Natural killer cell (primary cell): ENCODE data around the gene MRPS27. TPM values are rescaled to one million over a fixed set of nuclear protein-coding genes. Genes with fewer than 3 reads are reported as not detected.

Source experiments
- ATAC-seq, 3 donors: fragments of 150-1000 bp in 2 of 3; fragments of 200-7000 bp in 1 of 3; cut with Tn5 transposase; 1 replicate in 1 of 3; 2 replicates in 2 of 3; pipeline ENCODE4 v1.10.0; 2021; ENCODE audit warnings: mild to moderate bottlenecking in 2 of 3, moderate library complexity in 2 of 3
- DNase-seq, 2 donors: peaks; one replicate each; pipeline versions ENCODE4 v3.0.0 to v3.0.0-alpha.2; 2013 to 2021; ENCODE audit warnings: mixed read lengths in 1 of 2
- H3K27ac ChIP-seq: one replicate; pipeline ENCODE4 v1.5.1; 2013; ENCODE audit warnings: mild to moderate bottlenecking, low read length
- H3K27me3 ChIP-seq: one replicate; pipeline ENCODE4 v1.6.1; 2013; ENCODE audit warnings: low read length; ENCODE audit not compliant: control insufficient read depth, insufficient read depth
- H3K36me3 ChIP-seq: one replicate; pipeline ENCODE4 v1.6.1; 2013; ENCODE audit warnings: low read length; ENCODE audit not compliant: control insufficient read depth, insufficient read depth
- H3K4me1 ChIP-seq: one replicate; pipeline ENCODE4 v1.6.1; 2013; ENCODE audit warnings: low read length; ENCODE audit not compliant: control insufficient read depth, insufficient read depth
- H3K4me3 ChIP-seq: one replicate; pipeline ENCODE4 v1.5.1; 2013; ENCODE audit warnings: low read length
- H3K9me3 ChIP-seq: one replicate; pipeline ENCODE4 v1.6.1; 2013; ENCODE audit warnings: low read length; ENCODE audit not compliant: control insufficient read depth, insufficient read depth
- H3K27ac Mint-ChIP-seq, 2 donors: one replicate each; pipeline ENCODE4 v1.8.0; 2022; ENCODE audit warnings: mild to moderate bottlenecking in 2 of 2, mixed read lengths in 2 of 2, moderate library complexity in 1 of 2
- H3K27me3 Mint-ChIP-seq, 2 donors: one replicate each; pipeline ENCODE4 v1.8.0; 2022; ENCODE audit warnings: low read depth in 2 of 2, mixed read lengths in 2 of 2
- H3K36me3 Mint-ChIP-seq: one replicate; pipeline ENCODE4 v1.8.0; 2022; ENCODE audit warnings: mixed read lengths
- H3K4me1 Mint-ChIP-seq, 2 donors: one replicate each; pipeline ENCODE4 v1.8.0; 2022; ENCODE audit warnings: mixed read lengths in 2 of 2
- H3K4me3 Mint-ChIP-seq: one replicate; pipeline ENCODE4 v1.8.0; 2022; ENCODE audit warnings: mild to moderate bottlenecking, moderate library complexity, mixed read lengths
- H3K9me3 Mint-ChIP-seq, 2 donors: one replicate each; pipeline ENCODE4 v1.8.0; 2022; ENCODE audit warnings: mixed read lengths in 2 of 2
- WGBS: methylation state at CpG from one replicate; pipeline ENCODE4 v1.1.7; 2013; ENCODE audit warnings: missing lambda C conversion rate; ENCODE audit not compliant: insufficient coverage; 5-methylcytosine and 5-hydroxymethylcytosine counted together
- intact Hi-C: fragments of 100-400 bp; cut with micrococcal nuclease; formaldehyde crosslinking; loops from one replicate; pipeline ENCODE4 v1.14.2; 2022
- total RNA-seq, 4 donors: library from RNA; stranded (reverse); fragments of 120-200 nt in 1 of 4; gene quantifications; one replicate each; pipeline versions ENCODE4 v1.2.3 to v1.2.4, GENCODE V29; 2013 to 2022
- TF ChIP-seq, protein P1 (sequence below): fragments of 200-600 bp; IDR thresholded peaks from one replicate; pipeline ENCODE4 v1.8.0; 2022; ENCODE audit warnings: antibody characterized with exemption

The MRPS27 gene
- total RNA-seq, 3 donors from 2014 or later (not counting 1 experiment from before 2014, with no cell fraction given): 25.5 to 36.5 (median 36.3) TPM

DNA sequence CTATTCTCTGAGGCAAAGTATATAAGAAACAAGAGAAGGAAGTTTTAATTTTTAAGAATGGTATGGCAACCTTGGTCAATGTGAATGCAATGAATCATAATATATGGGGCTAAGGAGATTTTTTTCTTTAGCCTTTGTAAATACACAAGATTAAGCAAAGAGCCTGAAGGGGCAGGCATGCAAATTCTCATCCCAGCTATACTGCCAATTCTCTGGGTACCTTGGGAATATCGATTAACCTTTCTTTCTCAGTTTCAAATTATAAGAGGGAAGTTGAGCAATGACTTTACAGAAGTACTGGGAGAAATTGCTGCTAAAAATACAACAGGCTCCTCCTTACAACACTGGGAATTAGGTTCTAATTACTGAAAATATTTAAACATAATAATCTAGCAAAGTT lies 97.5 kb downstream of the MRPS27 start:
- Histone ChIP-seq H3K4me3 (no peak overlapping the region), H3K36me3 (peaks cover 74% of the 10 kb centered on the region), H3K4me1 (no peaks in the 10 kb centered on the region), H3K27me3 (no peaks in the 10 kb centered on the region), H3K9me3 (no peaks in the 10 kb centered on the region), H3K27ac (no peak overlapping the region)
- WGBS: no CpG with 5 or more reads among the region's 1 CpG
- peaks cover 62% of the 10 kb centered on the region for H3K36me3 Mint-ChIP-seq
- peaks cover 0 to 4% of the 10 kb centered on the region in 2 donors for H3K4me1 Mint-ChIP-seq
- no peak overlapping the region for H3K27ac Mint-ChIP-seq
- DNase-seq: no peak
- no peak overlapping the region for H3K4me3 Mint-ChIP-seq
- intact Hi-C loops: no loop called here
- TF ChIP-seq, protein P1, sequence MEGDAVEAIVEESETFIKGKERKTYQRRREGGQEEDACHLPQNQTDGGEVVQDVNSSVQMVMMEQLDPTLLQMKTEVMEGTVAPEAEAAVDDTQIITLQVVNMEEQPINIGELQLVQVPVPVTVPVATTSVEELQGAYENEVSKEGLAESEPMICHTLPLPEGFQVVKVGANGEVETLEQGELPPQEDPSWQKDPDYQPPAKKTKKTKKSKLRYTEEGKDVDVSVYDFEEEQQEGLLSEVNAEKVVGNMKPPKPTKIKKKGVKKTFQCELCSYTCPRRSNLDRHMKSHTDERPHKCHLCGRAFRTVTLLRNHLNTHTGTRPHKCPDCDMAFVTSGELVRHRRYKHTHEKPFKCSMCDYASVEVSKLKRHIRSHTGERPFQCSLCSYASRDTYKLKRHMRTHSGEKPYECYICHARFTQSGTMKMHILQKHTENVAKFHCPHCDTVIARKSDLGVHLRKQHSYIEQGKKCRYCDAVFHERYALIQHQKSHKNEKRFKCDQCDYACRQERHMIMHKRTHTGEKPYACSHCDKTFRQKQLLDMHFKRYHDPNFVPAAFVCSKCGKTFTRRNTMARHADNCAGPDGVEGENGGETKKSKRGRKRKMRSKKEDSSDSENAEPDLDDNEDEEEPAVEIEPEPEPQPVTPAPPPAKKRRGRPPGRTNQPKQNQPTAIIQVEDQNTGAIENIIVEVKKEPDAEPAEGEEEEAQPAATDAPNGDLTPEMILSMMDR: no peak
- H3K27me3 Mint-ChIP-seq: no peaks in the 10 kb centered on the region
- H3K9me3 Mint-ChIP-seq: no peaks in the 10 kb centered on the region
- ATAC-seq: no peak

DNA sequence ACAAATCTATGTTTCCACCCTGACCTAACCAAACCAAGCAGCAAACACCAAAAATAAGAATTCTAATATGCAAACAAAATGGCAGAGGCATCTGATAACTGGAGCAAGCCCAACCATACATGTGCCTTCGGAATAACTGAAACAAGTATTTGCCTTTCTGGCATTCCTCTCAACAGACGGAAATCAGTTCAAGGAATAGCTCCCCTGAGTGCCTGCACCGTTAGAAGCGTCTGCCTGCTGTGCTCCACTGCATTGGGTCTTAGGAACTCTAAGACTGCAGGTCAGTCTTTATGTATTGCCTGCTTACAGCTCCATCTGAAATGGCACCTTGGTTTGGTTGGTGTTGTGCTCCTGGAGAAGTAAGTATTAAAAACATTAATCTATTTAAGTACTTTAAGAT lies 98.5 kb downstream of the MRPS27 start:
- Mint-ChIP-seq H3K27ac (no peak overlapping the region), H3K4me3 (no peak overlapping the region), H3K9me3 (no peaks in the 10 kb centered on the region), H3K4me1 (peaks cover 0 to 4% of the 10 kb centered on the region in 2 donors), H3K36me3 (peaks cover 60% of the 10 kb centered on the region), H3K27me3 (no peaks in the 10 kb centered on the region)
- ATAC-seq (no peak), DNase-seq (no peak)
- no peaks in the 10 kb centered on the region for H3K4me1 ChIP-seq
- no peaks in the 10 kb centered on the region for H3K27me3 ChIP-seq
- no peaks in the 10 kb centered on the region for H3K9me3 ChIP-seq
- intact Hi-C loops: no loop called here
- no peak overlapping the region for H3K27ac ChIP-seq
- 96% methylated on average over 4 of the region's 4 CpGs for WGBS
- no peak overlapping the region for H3K4me3 ChIP-seq
- peaks cover 74% of the 10 kb centered on the region for H3K36me3 ChIP-seq
- TF ChIP-seq, protein P1: no peak

GRCh38 chr5:72221099-72221498 lies 98.9 kb downstream of the MRPS27 start:
- H3K27ac Mint-ChIP-seq: no peak overlapping the region
- intact Hi-C loops: no loop called here

DNA sequence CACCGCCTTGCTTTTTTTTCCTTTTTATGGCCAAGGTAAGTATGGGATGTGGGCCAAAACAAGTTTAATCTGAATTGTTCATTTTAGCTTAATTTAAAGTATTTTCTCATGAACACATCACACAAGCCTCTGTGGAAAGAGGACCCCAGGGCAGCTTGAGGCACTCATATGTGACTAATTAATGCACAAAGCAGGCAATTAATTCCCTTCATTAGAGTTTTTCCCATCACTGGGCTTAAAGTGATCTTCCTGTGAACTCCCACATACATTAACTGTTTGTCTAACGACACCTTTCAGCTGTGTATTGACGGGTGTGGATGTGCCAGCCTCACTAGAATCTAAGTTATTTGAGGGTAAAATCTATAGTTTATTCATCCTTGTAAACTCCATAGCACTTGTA lies 103.3 kb downstream of the MRPS27 start:
- no peaks in the 10 kb centered on the region for H3K27me3 Mint-ChIP-seq
- ATAC-seq (no peak), DNase-seq (no peak)
- intact Hi-C loops: no loop called here
- Histone ChIP-seq H3K4me3 (no peak overlapping the region), H3K4me1 (no peaks in the 10 kb centered on the region), H3K9me3 (no peaks in the 10 kb centered on the region), H3K27ac (no peak overlapping the region), H3K27me3 (no peaks in the 10 kb centered on the region), H3K36me3 (peaks cover 34% of the 10 kb centered on the region)
- TF ChIP-seq, protein P1: no peak
- H3K27ac Mint-ChIP-seq: no peak overlapping the region
- no peaks in the 10 kb centered on the region for H3K9me3 Mint-ChIP-seq
- H3K4me1 Mint-ChIP-seq: no peaks in the 10 kb centered on the region
- no peak overlapping the region for H3K4me3 Mint-ChIP-seq
- peaks cover 30% of the 10 kb centered on the region for H3K36me3 Mint-ChIP-seq
- WGBS: 100% methylated on average over 1 of the region's 3 CpGs

More at GRCh38 chr5:72221099-72221498, 98.9 kb downstream of the MRPS27 start:
- no peak overlapping the region for H3K4me3 Mint-ChIP-seq
- DNase-seq (no peak), ATAC-seq (no peak)
- WGBS: 100% methylated on average over 1 of the region's 1 CpG
- no peaks in the 10 kb centered on the region for H3K27me3 ChIP-seq
- H3K9me3 ChIP-seq: no peaks in the 10 kb centered on the region
- no peak overlapping the region for H3K27ac ChIP-seq
- no peak overlapping the region for H3K4me3 ChIP-seq
- H3K36me3 Mint-ChIP-seq: peaks cover 55% of the 10 kb centered on the region
- peaks cover 74% of the 10 kb centered on the region for H3K36me3 ChIP-seq
- TF ChIP-seq, protein P1: no peak
- no peaks in the 10 kb centered on the region for H3K27me3 Mint-ChIP-seq
- no peaks in the 10 kb centered on the region for H3K4me1 ChIP-seq
- H3K4me1 Mint-ChIP-seq: peaks cover 0 to 4% of the 10 kb centered on the region in 2 donors
- H3K9me3 Mint-ChIP-seq: no peaks in the 10 kb centered on the region
